NCI-H128 (cell line): ENCODE data around the gene RBMS1.

ENCODE experiments used
- DNase-seq: peaks from one replicate; lab custom pipeline; 2025; ENCODE audit not compliant: unreplicated experiment; lab: John Stamatoyannopoulos, UW

The RBMS1 gene

DNA sequence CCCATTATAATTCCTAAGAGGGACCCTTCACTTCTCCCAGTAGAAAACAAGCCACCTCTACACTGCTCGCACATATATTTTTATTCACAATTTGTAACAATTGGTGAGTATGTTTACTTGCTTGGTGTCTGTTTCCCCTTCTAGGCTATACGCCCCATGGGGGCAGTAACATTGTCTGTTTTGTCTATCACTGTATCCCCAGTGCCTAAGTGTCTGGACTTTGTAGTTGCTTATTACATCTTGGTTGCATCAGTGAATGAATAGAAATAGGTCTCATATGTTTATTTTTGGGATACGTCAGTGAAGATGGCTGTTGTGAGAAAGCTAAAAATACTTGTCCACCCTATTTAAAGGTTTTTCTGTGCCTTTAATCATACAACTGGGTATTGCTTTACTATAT lies 206.1 kb downstream of the RBMS1 start:
- DNase-seq = no peak

DNA sequence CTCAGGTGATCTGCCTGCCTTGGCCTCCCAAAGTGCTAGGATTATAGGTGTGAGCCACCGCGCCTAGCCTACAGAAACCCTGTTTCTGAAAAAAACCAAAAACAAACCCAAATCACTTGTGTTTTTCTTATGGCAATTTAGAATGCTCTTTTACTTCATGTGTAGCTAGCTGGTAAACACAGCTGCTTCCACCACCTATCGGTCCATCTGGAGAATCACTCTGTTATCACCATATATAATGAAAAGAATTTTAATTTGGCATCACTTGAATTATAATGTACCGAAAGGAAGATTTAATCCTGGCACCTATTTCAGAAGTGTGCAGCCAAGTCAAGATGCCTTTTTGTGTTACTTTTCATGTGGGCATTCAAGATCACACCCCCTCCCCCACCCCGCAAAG lies 207.1 kb downstream of the RBMS1 start:
- no peak for DNase-seq

- DNase-seq = no peak
Observed at GRCh38 chr2:160283675-160284074, 209.9 kb downstream of the RBMS1 start.

GRCh38 chr2:160282063-160282580 lies 211.5 kb downstream of the RBMS1 start:
- no peak for DNase-seq

DNA sequence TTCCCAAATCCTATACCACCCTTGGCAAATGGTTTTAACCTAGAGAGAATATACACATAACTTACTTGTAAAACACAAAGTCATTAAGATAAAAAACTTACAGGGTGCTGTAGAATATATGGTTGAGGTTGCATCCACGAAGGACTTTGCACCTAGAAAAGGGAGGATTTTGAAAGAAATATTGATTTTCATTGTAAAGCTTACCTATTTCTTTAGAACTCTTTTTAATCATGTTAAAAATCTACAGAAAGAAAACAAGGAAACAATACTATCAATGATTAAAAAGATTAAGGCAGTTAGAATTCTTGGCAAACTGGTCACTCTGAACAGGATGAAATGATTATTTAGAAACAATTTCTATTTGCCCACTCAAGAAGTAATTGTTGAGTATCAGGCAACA lies 212.4 kb downstream of the RBMS1 start:
- no peak for DNase-seq

- no peak for DNase-seq
Observed at GRCh38 chr2:160279813-160280465, 213.7 kb downstream of the RBMS1 start.

DNA sequence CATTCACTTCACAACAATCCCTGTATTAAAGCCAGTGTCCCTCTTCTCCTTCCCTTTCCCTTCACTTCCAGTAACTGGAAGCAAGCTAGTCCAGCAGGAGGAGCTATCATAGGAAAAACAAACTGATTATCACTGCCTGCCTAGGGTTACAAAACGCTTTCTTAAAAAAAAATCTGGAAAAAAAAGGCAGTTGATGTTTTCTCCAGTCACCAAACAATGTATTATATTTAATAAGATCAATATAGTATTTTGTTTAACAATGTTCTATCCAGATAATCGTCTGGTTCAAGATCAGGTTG lies 214.8 kb downstream of the RBMS1 start:
- no peak for DNase-seq

DNA sequence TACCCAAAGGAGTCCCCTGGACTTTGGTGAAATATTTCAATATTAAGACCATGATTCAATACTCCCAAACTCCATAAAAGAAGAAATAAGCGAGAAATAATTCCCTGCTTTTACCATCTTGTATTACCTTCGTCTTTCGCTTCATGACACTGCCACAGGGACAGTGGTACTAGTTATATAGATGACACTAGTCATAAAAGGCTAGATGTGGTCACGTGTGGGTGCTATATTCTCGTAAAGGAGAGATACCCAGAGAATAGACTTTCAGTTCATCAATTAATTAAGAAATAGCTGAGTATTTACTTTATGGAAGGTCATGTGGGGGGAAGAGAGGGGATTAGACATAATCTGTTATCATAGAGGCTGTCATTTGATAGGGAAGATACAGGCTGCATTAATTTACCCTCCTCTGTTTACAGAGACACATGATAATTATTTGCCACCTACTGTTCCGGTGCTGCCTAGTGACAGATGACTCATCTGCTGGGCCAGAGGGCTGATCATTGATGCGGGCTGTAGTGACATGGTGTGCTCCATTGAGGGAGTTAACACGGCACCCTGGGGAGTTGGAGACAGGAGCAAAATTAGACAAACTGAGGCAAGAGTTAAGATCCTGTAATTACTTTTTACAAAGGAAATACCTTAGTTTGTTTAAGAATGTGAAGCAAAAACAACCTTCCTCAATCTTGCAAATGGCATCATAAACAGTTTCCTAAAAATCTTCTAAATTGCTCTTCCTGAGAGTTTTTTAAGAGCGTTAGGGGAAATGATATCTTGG lies 215.3 kb downstream of the RBMS1 start:
- DNase-seq = no peak

- DNase-seq = no peak
Observed at GRCh38 chr2:160277151-160277550, 216.5 kb downstream of the RBMS1 start.

- DNase-seq = no peak
Observed at GRCh38 chr2:160275656-160276055, 218.0 kb downstream of the RBMS1 start.

- no peak for DNase-seq
Observed at GRCh38 chr2:160271171-160272086, 222.2 kb downstream of the RBMS1 start.

- no peak for DNase-seq
Observed at GRCh38 chr2:160270571-160271113, 223.0 kb downstream of the RBMS1 start.

DNA sequence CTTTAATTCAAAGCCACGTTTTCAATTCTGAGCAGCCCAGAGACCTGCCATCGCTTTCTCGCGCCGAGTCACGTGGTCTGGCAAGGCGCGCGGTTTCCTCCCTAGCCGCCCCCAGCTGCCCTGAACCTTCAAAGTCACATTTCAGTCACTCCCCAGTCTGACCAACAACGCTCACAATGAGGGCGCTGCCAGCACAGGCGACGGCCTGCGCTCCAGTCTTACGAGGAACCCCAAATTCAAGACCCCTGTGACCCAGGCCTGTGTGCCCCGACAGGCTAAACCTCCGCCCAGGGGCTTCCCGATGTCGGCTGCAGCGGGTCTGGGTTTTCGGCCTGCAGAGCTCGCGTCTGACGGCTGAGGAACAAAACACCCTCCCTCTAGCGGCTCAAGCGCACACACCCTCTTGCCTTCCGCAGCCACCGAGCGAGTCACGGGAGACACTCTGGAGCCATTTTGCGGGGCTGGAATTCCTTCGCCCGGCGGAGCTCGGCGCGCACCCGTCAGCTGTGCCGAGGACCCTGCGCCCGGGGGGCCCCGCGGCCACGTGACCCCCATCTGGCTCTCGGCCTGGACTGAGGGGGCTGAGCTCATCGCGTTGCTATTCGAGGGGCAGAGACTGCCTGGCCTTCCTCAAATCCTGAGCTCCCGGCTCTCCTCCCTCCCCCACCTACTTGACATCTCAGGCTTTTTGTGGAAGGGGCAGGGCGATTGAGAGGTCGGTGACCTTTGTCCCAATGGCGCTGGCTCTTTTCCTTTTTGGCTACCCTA lies 223.6 kb downstream of the RBMS1 start:
- DNase-seq = peak; percentile 33

- peak; percentile 16 for DNase-seq
Observed at GRCh38 chr2:160269365-160269764, 224.2 kb downstream of the RBMS1 start.

DNA sequence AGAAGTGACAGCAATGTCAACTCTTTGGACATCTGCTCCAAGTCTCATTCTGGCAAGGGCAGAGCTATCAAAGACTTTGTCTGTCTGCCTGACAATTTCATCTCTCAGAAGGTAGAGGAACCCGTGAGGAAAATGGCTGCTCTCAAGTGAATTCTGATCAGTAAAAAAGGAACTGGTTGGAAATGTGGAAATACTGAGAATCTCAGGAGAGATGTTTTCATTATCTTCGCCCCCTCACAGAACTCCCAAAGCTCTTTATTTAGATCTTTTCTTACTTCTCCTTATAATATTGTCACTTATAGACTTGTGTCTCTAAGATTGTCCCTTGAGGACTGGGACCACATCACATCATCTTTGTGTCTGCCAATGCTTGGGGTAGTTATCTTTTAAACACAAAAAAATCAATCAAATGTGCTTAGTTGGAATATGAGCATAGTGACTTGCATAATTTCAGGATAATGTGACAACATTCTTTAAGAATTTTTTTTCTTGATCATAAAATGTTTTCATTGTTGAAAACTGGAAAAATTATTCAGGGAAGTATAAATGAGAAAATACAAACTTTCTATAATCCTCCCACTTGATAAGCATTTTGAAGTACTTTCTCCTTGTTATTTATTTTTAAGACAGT lies 225.3 kb downstream of the RBMS1 start:
- DNase-seq = no peak

GRCh38 chr2:160267692-160268091 lies 225.9 kb downstream of the RBMS1 start:
- DNase-seq = no peak

DNA sequence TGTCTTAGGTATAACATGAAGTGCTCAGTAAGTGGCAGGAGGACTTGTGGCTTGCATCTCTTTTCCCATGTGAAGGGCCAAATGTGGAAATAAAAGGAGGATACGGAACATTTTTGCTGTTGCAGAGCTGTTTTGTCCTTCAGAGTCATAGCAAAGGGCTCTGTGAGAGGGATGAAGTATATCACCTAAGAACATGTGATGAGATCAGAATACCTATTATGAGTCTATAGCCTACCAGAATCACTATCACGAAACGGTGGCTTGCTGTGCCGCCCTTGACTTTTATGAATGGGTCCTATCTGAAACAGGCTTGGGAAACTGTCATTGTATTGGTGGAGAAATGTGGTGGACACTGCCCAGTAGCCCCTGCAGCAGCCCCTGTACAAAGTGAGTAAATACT lies 226.6 kb downstream of the RBMS1 start:
- no peak for DNase-seq

DNA sequence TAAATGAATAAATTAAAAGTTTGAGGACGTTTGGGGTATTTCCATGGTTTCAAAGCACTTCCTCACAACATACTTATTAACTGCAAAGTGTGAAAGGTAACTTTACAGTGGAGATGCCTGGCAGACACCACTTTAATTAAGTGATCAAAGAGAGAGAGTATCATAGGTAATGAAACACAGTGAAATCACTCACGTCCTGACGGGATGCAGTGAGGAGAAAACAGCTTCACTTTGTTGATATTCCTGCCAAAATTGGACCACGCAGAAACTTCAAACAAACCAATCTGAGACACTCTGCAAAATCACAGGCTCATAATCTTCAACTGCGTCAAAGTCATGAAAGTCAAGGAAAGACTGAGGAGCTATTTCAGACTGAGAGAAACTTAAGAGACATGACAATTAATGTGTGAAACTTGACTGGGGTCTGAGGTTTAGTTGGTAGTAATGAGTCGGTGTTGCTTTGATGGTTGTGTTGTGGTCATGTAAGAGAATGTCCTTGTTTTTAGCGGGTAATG lies 227.5 kb downstream of the RBMS1 start:
- no peak for DNase-seq

DNA sequence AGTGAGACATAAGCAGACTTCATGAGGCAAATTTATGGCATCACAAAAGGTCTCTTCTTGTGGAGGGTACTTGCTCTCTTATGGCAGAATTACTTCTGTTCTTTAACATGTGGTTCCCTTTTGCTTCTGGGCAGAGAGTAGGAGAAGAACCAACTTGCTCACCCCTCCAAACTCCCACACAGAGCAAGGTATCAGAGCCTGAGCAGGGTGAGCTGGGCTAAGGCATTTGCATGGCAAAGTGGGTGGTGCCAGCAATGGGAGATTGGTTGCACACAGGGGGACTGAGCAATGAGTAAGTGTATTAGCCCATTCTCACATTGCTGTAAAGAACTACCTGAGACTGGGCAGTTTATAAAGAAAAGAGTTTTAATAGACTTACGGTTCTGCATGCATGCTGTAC lies 229.3 kb downstream of the RBMS1 start:
- no peak for DNase-seq

- DNase-seq = no peak
Observed at GRCh38 chr2:160261732-160262131, 231.9 kb downstream of the RBMS1 start.
